SK-N-MC (cell line): ENCODE results near the gene GSTA2.
"Not testable (repeated sequence)": the region's sequence is repeated elsewhere in the genome, so short reads cannot be mapped to it uniquely, and the experiment has no call there.

ENCODE experiments used
- DNase-seq: peaks from one replicate; pipeline ENCODE4 v3.0.0-alpha.2; 2011; ENCODE audit warnings: low read depth, low spot score
- H3K27ac ChIP-seq: fragments of 200-600 bp; sonication (generic); 2 replicates; pipeline ENCODE4 v1.5.1; 2016; ENCODE audit warnings: mixed run types
- H3K36me3 ChIP-seq: fragments of 200-600 bp; sonication (generic); 2 replicates; pipeline ENCODE4 v1.6.1; 2017; ENCODE audit warnings: antibody characterized with exemption, low read length, mixed read lengths; ENCODE audit not compliant: insufficient read depth
- H3K4me3 ChIP-seq: fragments of 200-600 bp; sonication (generic); 2 replicates; pipeline ENCODE4 v1.5.1; 2016
- H3K9ac ChIP-seq: fragments of 200-600 bp; sonication (generic); 2 replicates; pipeline ENCODE4 v1.8.0; 2017; ENCODE audit warnings: mixed run types, mixed read lengths; ENCODE audit not compliant: insufficient read length
- H3K9me3 ChIP-seq: fragments of 200-600 bp; sonication (generic); 2 replicates; pipeline ENCODE4 v1.6.1; 2017; ENCODE audit warnings: low read depth, mild to moderate bottlenecking, antibody characterized with exemption, low read length, moderate library complexity, mixed read lengths
- EZH2 ChIP-seq: fragments of 200-600 bp; sonication (generic); IDR thresholded peaks from one replicate; pipeline ENCODE4 v1.6.1; 2017; ENCODE audit warnings: antibody characterized with exemption
- FOXP2 ChIP-seq: optimal IDR thresholded peaks from 2 replicates; pipeline ENCODE3; 2011; ENCODE audit warnings: mild to moderate bottlenecking, moderate library complexity; ENCODE audit not compliant: insufficient read depth; ENCODE audit errors: extremely low read length, control extremely low read depth
- POLR2AphosphoS5 ChIP-seq: IDR thresholded peaks from 2 replicates; pipeline ENCODE4 v1.6.1; 2012; ENCODE audit warnings: mild to moderate bottlenecking, low read depth, low read length, borderline replicate concordance

Gene GSTA2

GRCh38 chr6:52763322-52763916 is at the start of gene GSTA2:
TSS of gene GSTA2 (minus strand) at chr6:52763475. CDS start at chr6:52757947, 5,528 bp downstream.
- DNase-seq, H3K4me3 ChIP-seq, H3K27ac ChIP-seq, H3K36me3 ChIP-seq, H3K9ac ChIP-seq, H3K9me3 ChIP-seq: not testable (repeated sequence)

DNA sequence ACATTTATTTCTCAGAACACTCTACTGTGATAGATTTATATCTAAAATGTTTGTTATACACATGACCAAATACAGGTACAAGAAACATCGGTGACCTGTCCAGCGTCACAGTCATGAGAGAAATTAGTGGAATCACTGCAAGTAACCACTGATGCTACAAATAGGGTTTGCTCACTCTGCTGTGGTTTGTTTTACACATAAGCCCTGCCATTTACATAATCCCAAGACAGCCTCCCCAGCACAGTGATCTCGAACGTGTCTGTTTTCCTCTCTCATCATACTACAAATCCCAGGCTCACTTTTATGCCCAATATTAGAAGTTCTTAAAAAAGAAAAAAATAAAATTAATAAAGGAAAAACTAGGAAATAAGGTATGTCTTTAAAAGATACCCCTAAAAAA is 46.5 kb upstream of the GSTA2 start:
- not testable (repeated sequence) for H3K9me3 ChIP-seq, H3K9ac ChIP-seq, DNase-seq

DNA sequence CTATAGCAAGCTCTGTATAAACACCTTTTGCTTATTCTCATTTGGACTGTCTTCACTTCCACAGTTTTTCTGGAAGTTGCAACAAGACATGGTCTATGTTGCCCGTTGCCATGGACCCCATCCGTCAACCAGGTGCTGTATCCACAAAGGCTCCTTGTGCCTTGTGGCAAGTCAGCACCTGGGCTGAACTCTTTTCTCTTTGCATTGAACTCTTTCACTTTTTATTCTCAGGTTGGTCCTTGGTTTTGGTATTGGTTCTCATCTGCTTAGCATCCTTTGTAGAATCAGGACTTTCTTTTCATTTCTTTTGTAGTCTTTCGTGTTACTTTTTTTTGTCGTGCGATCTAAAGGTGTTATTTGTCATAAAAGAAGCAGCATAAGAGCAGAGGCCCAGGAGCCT is 45.4 kb upstream of the GSTA2 start:
- TF ChIP-seq FOXP2: no peak
- no peak for TF ChIP-seq EZH2
- TF ChIP-seq POLR2AphosphoS5: no peak
- H3K4me3 ChIP-seq: no peak overlapping the region
- H3K9me3 ChIP-seq: no peaks in the 10 kb centered on the region
- H3K9ac ChIP-seq: no peak overlapping the region
- DNase-seq: no peak
- no peak overlapping the region for H3K27ac ChIP-seq
- no peaks in the 10 kb centered on the region for H3K36me3 ChIP-seq

More for the DNA sequence above, 46.5 kb upstream of the GSTA2 start:
- H3K27ac ChIP-seq, H3K4me3 ChIP-seq, H3K36me3 ChIP-seq: not testable (repeated sequence)

GRCh38 chr6:52803668-52804255 is 40.5 kb upstream of the GSTA2 start, which contains the start of gene GSTA1:
TSS of gene GSTA1 (minus strand) at chr6:52803816. CDS start at chr6:52799267, 4,549 bp downstream.
- H3K36me3 ChIP-seq, DNase-seq, H3K27ac ChIP-seq, H3K9me3 ChIP-seq, H3K9ac ChIP-seq, H3K4me3 ChIP-seq: not testable (repeated sequence)

DNA sequence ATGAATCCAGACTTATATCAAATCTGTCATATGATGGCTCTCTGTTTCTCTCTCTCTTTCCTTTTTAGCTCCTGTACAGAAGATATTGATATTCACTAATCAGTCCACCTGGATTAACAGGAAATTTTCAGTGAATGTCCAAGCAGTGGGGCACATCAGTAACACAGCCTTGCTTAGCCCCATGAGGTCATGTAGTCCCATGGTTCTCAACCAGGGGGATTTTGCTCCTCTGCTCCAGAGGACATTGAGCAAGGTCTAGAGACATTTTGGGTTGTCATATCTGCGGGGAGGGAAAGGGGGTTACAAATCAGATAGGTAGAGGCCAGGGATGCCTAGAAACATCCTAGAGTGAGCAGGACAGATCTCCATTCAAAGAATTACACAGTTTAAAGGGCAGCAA is 39.5 kb upstream of the GSTA2 start:
- TF ChIP-seq POLR2AphosphoS5 (no peak), EZH2 (no peak), FOXP2 (no peak)
- no peak overlapping the region for H3K4me3 ChIP-seq
- H3K9ac ChIP-seq: no peak overlapping the region
- no peak for DNase-seq
- H3K36me3 ChIP-seq: no peaks in the 10 kb centered on the region
- no peak overlapping the region for H3K27ac ChIP-seq
- H3K9me3 ChIP-seq: no peaks in the 10 kb centered on the region

GRCh38 chr6:52801188-52801841 is 38.0 kb upstream of the GSTA2 start:
- H3K9me3 ChIP-seq: no peaks in the 10 kb centered on the region
- no peak overlapping the region for H3K9ac ChIP-seq
- no peaks in the 10 kb centered on the region for H3K36me3 ChIP-seq
- no peak for DNase-seq
- no peak overlapping the region for H3K27ac ChIP-seq
- H3K4me3 ChIP-seq: no peak overlapping the region
- TF ChIP-seq POLR2AphosphoS5 (no peak), FOXP2 (no peak)

DNA sequence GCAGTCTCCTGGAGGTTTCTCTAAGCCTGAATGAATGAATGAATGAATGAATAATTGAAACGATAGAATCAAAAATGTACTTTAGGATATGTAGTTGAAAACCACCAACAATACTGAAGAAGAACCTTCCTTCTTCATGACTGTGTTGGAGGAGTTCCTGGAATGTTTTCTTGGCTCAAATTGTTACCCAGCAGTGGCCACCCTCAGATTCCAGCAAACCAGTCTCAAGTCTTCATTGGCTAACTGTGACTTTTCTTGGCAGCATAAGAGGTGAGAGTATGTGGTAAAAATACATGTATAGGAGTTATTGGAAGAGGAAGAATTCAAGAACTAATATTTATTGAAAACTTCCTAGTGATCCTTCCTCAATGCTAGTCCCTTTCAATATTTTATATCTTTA is 36.0 kb upstream of the GSTA2 start:
- H3K27ac ChIP-seq, H3K9ac ChIP-seq, DNase-seq, H3K9me3 ChIP-seq, H3K36me3 ChIP-seq, H3K4me3 ChIP-seq: not testable (repeated sequence)

DNA sequence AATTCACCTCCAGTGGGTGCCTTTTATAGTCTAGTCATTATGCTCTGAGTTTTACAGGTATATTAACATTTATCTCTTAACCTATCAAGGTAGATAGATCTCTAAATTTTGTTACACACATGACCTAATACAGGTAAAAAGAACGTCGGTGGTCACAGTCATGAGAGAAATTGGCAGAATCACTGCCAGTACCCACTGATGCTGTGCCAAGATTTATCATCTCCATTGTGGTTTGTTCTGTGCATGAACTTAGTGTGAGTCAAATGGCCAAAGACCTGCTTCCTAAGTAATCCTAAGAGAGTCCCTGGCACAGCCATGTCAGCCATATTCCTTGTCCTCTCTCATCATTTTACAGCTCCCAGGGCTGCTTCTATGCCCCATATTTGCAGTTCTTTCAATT is 31.1 kb upstream of the GSTA2 start:
- DNase-seq, H3K9ac ChIP-seq, H3K4me3 ChIP-seq, H3K36me3 ChIP-seq, H3K27ac ChIP-seq, H3K9me3 ChIP-seq: not testable (repeated sequence)

GRCh38 chr6:52790861-52791260 is 27.6 kb upstream of the GSTA2 start:
- Histone ChIP-seq H3K4me3 (no peak overlapping the region), H3K9me3 (no peaks in the 10 kb centered on the region), H3K36me3 (no peaks in the 10 kb centered on the region), H3K27ac (no peak overlapping the region), H3K9ac (no peak overlapping the region)
- TF ChIP-seq EZH2 (no peak), POLR2AphosphoS5 (no peak), FOXP2 (no peak)
- DNase-seq: no peak

DNA sequence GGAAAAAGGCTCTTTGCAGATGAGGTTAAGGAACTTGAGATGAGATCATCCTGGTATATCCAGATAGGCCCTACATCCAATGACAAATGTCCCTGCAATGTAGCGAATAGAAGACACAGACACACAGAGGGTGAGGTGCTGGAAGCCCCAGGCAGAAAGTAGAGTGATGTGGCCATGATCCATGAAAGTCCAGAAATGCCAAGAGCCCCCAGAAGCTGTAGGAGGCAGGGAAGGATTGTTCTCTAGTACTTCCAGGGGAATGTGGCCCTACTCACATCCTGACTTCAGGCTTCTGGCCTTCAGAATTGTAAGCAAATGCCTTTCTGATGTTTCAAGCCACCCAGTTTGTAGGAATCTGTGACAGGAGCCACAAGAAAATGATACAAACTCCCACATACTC is 26.4 kb upstream of the GSTA2 start:
- not testable (repeated sequence) for H3K4me3 ChIP-seq, H3K9me3 ChIP-seq, DNase-seq, H3K27ac ChIP-seq, H3K36me3 ChIP-seq, H3K9ac ChIP-seq
